Upper lobe of left lung (tissue), 4 donors: Measurements from ENCODE around the gene GRM3.

Experiments used
- EP300 ChIP-seq, 4 donors: sonication (generic); formaldehyde crosslinking; IDR thresholded peaks; one replicate each; pipeline ENCODE4 v1.5.1; 2017; ENCODE audit warnings: antibody characterized with exemption in 4 of 4, control low read depth in 2 of 4
- POLR2A ChIP-seq, 4 donors: fragments of 450-650 bp; IDR thresholded peaks; one replicate each; pipeline ENCODE4 v1.5.1; 2016 to 2017; ENCODE audit warnings: antibody characterized with exemption in 4 of 4, mild to moderate bottlenecking in 2 of 4
- POLR2AphosphoS5 ChIP-seq, 2 donors: sonication (generic); formaldehyde crosslinking; IDR thresholded peaks; one replicate each; pipeline ENCODE4 v1.5.1; 2017; ENCODE audit warnings: antibody characterized with exemption in 2 of 2
- TF ChIP-seq, protein P1 (sequence below), 6 experiments: fragments of 450-650 bp in 4 of 6; fragments of 200-600 bp in 2 of 6; sonication (generic) in 2 of 6; IDR thresholded peaks; one replicate each; pipeline ENCODE4 v1.5.1; 2016 to 2019; ENCODE audit warnings: antibody characterized with exemption in 6 of 6

DNA sequence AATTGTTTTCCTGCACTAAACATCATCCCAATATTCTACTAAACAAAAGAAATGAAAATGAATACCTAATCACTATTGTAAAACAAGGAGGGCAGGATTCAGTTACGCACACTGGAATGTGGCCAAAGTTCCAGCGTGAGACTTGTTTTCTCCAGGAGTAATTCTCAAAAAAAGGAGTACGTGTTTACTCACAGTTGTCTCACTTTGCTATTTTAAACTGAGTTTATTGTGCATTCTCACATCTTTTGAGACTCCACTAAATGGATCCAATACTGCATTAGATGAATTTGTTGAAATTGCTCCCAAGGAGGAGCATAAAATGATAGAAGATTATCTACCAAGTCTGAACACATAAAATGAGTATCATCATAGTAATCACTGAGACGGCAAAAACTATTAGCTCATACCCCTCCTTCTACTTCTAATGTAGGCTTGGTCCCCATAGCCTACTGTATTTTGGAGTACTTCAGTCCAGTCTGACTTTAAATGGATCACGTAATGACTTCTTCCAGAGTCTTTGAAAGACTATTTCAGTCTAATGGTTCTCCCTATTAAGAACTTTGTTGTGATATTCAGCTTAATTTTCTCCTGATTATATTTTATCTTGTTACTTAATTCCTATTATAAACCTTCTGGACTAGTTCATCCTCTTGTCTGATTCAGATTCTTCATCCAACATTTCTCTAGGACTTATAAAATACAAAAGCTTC is 3.8 kb downstream of the GRM3 start:
- TF ChIP-seq, protein P1, sequence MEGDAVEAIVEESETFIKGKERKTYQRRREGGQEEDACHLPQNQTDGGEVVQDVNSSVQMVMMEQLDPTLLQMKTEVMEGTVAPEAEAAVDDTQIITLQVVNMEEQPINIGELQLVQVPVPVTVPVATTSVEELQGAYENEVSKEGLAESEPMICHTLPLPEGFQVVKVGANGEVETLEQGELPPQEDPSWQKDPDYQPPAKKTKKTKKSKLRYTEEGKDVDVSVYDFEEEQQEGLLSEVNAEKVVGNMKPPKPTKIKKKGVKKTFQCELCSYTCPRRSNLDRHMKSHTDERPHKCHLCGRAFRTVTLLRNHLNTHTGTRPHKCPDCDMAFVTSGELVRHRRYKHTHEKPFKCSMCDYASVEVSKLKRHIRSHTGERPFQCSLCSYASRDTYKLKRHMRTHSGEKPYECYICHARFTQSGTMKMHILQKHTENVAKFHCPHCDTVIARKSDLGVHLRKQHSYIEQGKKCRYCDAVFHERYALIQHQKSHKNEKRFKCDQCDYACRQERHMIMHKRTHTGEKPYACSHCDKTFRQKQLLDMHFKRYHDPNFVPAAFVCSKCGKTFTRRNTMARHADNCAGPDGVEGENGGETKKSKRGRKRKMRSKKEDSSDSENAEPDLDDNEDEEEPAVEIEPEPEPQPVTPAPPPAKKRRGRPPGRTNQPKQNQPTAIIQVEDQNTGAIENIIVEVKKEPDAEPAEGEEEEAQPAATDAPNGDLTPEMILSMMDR (IDR thresholded peaks at IDR 0.05): no peak
- TF ChIP-seq POLR2A (IDR thresholded peaks at IDR 0.05): no peak
- no peak for TF ChIP-seq POLR2AphosphoS5 (IDR thresholded peaks at IDR 0.05)
- TF ChIP-seq EP300 (IDR thresholded peaks at IDR 0.05): no peak
